ENCODE data around the gene BCAT1.
"Not testable (repeated sequence)": the region's sequence is repeated elsewhere in the genome, so short reads cannot be mapped to it uniquely, and the experiment has no call there.

BCAT1 gene

DNA sequence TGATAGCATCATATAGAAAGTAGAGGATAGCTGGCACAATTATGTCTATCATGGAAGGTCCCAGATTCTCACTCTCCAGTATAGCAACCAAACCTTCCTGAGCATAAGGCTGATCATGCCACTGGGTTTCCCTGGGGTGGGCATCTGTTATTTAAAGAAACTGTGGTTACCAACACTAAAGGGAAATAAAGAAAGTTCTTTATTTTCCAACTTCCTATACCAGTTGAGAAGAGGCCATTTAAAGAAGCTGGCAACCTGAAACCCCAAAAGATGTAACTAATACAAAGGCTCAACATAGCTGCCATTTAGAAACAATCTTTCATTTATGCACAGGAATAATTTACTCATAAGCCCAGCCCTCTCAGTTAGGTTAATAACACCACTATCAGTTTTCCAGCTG lies 3.1 kb downstream of the BCAT1 start:
- FAIRE-seq, result no peak

DNA sequence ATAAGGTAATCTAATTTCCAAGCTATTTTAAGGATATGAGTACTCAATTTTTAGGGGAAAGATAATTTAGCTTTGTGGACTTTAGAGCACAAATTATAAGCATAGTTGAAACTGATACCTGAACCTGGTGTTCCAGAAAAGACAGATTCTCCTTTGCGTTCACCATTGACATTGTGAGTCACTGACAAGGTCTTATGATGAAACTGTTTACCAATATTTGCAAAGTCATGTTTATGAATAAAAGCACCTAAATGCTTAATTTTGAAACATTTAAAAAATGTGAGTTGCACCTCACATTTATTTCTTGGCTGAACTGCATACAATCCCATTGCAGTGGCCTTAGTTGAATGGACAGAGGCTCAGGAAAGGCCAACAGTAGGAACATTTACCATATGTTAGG lies 3.9 kb downstream of the BCAT1 start:
- DNase-seq (ENCODE audit: insufficient read length, low spot score), result no peak
- TF ChIP-seq, protein P1, sequence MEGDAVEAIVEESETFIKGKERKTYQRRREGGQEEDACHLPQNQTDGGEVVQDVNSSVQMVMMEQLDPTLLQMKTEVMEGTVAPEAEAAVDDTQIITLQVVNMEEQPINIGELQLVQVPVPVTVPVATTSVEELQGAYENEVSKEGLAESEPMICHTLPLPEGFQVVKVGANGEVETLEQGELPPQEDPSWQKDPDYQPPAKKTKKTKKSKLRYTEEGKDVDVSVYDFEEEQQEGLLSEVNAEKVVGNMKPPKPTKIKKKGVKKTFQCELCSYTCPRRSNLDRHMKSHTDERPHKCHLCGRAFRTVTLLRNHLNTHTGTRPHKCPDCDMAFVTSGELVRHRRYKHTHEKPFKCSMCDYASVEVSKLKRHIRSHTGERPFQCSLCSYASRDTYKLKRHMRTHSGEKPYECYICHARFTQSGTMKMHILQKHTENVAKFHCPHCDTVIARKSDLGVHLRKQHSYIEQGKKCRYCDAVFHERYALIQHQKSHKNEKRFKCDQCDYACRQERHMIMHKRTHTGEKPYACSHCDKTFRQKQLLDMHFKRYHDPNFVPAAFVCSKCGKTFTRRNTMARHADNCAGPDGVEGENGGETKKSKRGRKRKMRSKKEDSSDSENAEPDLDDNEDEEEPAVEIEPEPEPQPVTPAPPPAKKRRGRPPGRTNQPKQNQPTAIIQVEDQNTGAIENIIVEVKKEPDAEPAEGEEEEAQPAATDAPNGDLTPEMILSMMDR (IDR thresholded peaks at IDR 0.05; ENCODE audit: insufficient read depth, missing control alignments), result no peak
- no peak for FAIRE-seq

More for the DNA sequence above, 3.1 kb downstream of the BCAT1 start:
- DNase-seq (ENCODE audit: insufficient read length, low spot score), result no peak
- TF ChIP-seq, protein P1 (IDR thresholded peaks at IDR 0.05; ENCODE audit: insufficient read depth, missing control alignments), result no peak

DNA sequence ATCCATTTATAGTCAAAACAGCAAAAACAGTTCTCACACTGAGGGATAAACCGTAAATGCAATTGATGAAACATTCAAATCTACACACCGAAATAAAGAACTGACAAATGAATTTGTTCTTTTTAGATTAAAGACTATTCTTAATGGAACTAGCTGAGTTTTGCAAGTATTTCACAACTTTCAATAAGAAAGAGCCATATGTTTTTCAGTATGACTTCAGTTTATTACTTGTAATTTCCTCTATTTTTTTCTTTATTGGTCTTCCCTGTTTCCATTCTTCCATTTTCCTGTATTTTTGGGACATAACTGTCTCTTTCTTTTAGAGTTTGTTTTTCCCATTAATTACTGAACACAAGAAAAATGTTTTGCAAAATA lies 4.3 kb downstream of the BCAT1 start:
- FAIRE-seq (no peak), DNase-seq (ENCODE audit: insufficient read length, low spot score) (no peak)
- TF ChIP-seq, protein P1 (IDR thresholded peaks at IDR 0.05; ENCODE audit: insufficient read depth, missing control alignments), result no peak

DNA sequence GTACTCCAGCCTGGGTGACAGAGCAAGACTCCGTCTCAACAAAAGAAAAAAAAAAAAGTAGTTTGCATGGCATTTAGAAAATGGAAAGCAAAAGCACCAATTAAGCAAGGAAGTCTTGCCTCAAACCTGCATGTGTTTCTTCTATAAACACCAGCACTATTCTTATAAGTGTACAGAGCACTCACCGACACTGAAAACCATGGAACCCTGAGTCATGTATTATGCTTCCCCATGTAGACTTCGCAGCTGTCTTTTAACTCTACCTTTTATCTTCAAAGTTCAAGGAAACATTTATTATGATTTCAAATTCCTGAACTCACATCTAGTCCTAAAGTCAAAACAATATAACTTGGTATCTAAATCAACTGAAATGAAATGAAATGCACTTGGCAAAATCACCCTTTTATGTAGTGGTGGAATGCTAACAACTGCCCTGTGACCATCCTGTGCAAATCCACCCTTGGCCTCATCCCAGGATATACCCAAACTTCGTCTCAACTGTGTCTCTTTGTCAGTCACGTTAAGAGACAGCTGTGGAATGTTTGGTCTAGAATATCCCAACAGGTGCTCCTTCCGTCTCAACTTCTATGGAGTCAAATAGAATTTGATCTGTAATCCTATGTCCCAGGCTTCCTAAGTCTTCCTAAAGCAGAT lies 4.8 kb downstream of the BCAT1 start:
- no peak for FAIRE-seq
- no peak for DNase-seq (ENCODE audit: insufficient read length, low spot score)
- TF ChIP-seq, protein P1 (IDR thresholded peaks at IDR 0.05; ENCODE audit: insufficient read depth, missing control alignments), result no peak

DNA sequence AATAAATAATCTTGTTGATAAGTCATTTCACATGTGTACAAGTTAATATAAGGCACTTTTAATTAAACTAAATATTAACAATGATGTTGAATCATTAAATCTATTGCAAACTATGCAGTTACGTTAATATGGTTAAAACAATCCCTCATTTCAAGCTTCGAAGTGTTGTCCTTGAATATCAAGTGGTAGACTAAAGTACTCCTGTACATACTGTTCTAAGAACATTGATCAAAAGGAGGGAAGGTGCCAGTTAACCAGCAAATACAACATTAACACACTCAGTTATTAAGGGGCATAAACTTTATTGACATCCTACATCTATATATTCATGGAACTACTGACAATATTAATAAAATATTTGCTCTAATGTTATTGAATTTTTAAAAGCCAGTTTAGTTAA lies 8.7 kb downstream of the BCAT1 start:
- FAIRE-seq (no peak), DNase-seq (ENCODE audit: insufficient read length, low spot score) (no peak)

DNA sequence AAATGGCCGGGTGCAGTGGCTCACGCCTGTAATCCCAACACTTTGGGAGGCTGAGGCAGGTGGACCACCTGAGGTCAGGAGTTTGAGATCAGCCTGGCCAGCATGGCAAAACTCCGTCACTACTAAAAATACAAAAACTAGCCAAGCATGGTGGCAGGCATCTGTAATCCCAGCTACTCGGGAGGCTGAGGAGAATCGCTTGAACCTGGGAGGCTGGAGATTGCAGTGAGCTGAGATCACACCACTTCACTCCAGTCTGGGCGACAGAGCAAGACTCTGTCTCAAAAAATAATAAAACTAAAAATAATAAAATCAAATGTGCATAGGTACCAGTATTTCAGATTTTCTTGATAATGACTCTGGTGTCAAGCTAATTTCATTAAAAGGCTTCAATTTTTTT lies 9.3 kb downstream of the BCAT1 start:
- not testable (repeated sequence) for FAIRE-seq; DNase-seq (ENCODE audit: insufficient read length, low spot score)

More for the DNA sequence above, 8.7 kb downstream of the BCAT1 start:
- TF ChIP-seq, protein P1 (IDR thresholded peaks at IDR 0.05; ENCODE audit: insufficient read depth, missing control alignments), result no peak

DNA sequence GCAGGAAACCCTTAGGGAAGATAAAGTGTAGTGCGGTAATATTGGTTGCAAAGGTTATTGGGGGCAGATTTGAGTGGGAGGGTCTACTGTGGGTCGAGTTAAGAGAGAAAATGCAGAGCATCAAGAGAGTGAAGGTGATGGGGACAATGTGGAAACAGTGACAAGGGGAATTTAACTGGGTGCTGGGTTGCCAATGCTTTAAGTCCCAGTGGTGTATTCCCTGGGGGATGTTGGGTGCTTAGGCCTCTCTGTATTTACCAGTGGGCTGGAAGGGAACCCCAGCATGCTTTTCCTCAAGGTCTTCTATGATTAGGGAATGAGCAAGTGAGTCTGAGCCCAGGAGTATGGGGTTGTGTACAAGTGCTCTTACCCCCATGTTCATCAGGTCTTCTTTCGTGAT lies 10.6 kb downstream of the BCAT1 start:
- DNase-seq (ENCODE audit: insufficient read length, low spot score), result no peak
- FAIRE-seq, result no peak
- TF ChIP-seq, protein P1 (IDR thresholded peaks at IDR 0.05; ENCODE audit: insufficient read depth, missing control alignments), result no peak

All from D721Med (cell line).